Lower leg skin (tissue), 3 donors: Measurements from ENCODE around the gene SLC16A3.

ENCODE experiments used
- POLR2A ChIP-seq, 2 donors: fragments of 450-650 bp; IDR thresholded peaks; one replicate each; pipeline ENCODE4 v1.6.1; 2016 to 2017; ENCODE audit warnings: antibody characterized with exemption in 2 of 2, mild to moderate bottlenecking in 1 of 2, moderate library complexity in 1 of 2
- TF ChIP-seq, protein P1 (sequence below), 3 donors: fragments of 450-650 bp; IDR thresholded peaks; one replicate each; pipeline ENCODE4 v1.5.1; 2016; ENCODE audit warnings: antibody characterized with exemption in 3 of 3, mild to moderate bottlenecking in 3 of 3, moderate library complexity in 2 of 3

DNA sequence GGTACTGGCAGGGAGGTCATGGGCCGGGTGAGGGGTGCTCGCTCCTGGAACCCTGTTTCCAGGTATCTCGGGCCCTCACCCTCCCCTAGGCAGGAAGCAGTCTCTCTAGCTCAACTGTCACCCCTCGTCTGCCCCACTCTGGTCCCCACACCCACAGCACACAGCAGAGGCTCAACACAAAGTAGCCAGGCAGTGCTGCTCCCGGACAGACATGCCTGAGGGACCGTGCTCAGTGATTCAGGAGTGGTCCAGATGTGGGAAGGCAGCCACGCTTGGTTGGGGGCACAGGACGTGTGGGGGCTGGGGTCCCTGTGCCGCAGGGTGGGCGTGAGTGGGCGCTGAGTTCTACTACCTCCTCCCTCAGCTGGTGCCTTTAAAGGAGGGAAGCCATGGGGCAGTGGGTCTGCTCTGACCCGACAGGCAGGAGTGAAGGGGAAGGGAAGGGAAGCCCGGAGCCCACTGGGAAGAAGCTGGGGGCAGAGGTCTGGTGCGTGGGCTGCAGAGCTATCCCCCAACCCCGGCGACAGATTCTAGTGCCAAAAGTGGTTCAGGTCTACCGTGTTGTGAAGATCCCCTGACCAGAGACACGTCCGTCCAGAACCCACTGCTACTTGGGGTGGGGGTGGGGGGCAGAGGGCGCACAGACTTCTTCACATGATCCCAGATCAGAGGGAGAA, 11.8 kb downstream of the SLC16A3 start:
- TF ChIP-seq, protein P1, sequence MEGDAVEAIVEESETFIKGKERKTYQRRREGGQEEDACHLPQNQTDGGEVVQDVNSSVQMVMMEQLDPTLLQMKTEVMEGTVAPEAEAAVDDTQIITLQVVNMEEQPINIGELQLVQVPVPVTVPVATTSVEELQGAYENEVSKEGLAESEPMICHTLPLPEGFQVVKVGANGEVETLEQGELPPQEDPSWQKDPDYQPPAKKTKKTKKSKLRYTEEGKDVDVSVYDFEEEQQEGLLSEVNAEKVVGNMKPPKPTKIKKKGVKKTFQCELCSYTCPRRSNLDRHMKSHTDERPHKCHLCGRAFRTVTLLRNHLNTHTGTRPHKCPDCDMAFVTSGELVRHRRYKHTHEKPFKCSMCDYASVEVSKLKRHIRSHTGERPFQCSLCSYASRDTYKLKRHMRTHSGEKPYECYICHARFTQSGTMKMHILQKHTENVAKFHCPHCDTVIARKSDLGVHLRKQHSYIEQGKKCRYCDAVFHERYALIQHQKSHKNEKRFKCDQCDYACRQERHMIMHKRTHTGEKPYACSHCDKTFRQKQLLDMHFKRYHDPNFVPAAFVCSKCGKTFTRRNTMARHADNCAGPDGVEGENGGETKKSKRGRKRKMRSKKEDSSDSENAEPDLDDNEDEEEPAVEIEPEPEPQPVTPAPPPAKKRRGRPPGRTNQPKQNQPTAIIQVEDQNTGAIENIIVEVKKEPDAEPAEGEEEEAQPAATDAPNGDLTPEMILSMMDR (IDR thresholded peaks at IDR 0.05): no peak
- TF ChIP-seq POLR2A (IDR thresholded peaks at IDR 0.05): no peak
